Measurements from ENCODE around the gene ATXN1. TPM values are rescaled to one million over a fixed set of nuclear protein-coding genes. Genes with fewer than 3 reads are reported as not detected.

Gene ATXN1
- total and polyA plus RNA-seq, 2 of the 13 experiments (the other 11 are each of a cell fraction or from before 2014, with no cell fraction given), result 20.7 to 39.5 TPM

DNA sequence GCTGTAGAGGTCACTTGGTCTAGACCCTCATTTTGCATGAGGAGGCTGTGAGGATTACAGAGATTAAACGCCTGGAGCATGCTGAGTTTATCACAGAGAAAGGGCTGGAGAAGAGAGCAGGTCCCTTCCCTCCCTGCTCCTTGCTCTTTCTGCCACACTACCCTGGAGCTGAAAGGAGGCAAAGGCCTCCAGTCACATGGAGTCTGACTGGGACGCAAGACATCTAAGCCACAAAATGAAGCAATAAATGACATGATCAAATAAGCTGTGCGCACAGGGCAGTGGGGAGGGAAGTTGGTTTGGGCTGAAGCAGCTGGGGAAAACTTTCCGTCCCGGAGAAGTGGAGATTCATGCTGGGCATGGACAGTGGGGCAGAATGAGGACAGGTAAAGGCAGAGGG, 33.3 kb downstream of the ATXN1 start (continued):
- TF ChIP-seq BCL3 (CRISPR knock-in tag; IDR thresholded peaks at IDR 0.05) (no peak), MED1 (CRISPR knock-in tag; IDR thresholded peaks at IDR 0.05) (0 out of 2 replicates have a peak, but pooled peaks have one; percentile 26), CEBPB (IDR thresholded peaks at IDR 0.05; ENCODE audit: borderline replicate concordance, low read depth, low read length) (peak; percentile 84), ZNF639 (CRISPR knock-in tag; conservative IDR thresholded peaks at IDR 0.05) (no peak), ZNF576 (CRISPR knock-in tag; IDR thresholded peaks at IDR 0.05) (no peak), GTF3A (CRISPR knock-in tag; conservative IDR thresholded peaks at IDR 0.05) (no peak), PHF5A (CRISPR knock-in tag; IDR thresholded peaks at IDR 0.05; ENCODE audit: low read depth, unreplicated experiment) (no peak), TFE3 (CRISPR knock-in tag; IDR thresholded peaks at IDR 0.05) (peak; percentile 66), ATF4 (CRISPR knock-in tag; IDR thresholded peaks at IDR 0.05) (peak in 1 of 2 experiments; percentile 23; a peak in 1 of 4 replicates), MXD4 (CRISPR knock-in tag; IDR thresholded peaks at IDR 0.05) (no peak), MYC (CRISPR knock-in tag; IDR thresholded peaks at IDR 0.05; ENCODE audit: borderline replicate concordance) (peak; percentile 48; the same call in 1 of the 2 replicates), ATF3 (CRISPR knock-in tag; IDR thresholded peaks at IDR 0.05) (0 out of 2 replicates have a peak, but pooled peaks have one; percentile 17), SMAD3 (CRISPR knock-in tag; IDR thresholded peaks at IDR 0.05) (no peak; the same call in 1 of the 2 replicates), ZNF44 (CRISPR knock-in tag; IDR thresholded peaks at IDR 0.05) (no peak), KDM3A (CRISPR knock-in tag; IDR thresholded peaks at IDR 0.05; ENCODE audit: low read depth) (no peak), ZMYM4 (CRISPR knock-in tag; IDR thresholded peaks at IDR 0.05) (peak; percentile 42; the same call in 1 of the 2 replicates), ZNF12 (CRISPR knock-in tag; IDR thresholded peaks at IDR 0.05) (peak; percentile 70; the same call in 1 of the 2 replicates), ZBTB34 (CRISPR knock-in tag; IDR thresholded peaks at IDR 0.05) (no peak)
- TF ChIP-seq, protein P1, sequence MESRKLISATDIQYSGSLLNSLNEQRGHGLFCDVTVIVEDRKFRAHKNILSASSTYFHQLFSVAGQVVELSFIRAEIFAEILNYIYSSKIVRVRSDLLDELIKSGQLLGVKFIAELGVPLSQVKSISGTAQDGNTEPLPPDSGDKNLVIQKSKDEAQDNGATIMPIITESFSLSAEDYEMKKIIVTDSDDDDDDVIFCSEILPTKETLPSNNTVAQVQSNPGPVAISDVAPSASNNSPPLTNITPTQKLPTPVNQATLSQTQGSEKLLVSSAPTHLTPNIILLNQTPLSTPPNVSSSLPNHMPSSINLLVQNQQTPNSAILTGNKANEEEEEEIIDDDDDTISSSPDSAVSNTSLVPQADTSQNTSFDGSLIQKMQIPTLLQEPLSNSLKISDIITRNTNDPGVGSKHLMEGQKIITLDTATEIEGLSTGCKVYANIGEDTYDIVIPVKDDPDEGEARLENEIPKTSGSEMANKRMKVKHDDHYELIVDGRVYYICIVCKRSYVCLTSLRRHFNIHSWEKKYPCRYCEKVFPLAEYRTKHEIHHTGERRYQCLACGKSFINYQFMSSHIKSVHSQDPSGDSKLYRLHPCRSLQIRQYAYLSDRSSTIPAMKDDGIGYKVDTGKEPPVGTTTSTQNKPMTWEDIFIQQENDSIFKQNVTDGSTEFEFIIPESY (CRISPR knock-in tag; IDR thresholded peaks at IDR 0.05), result 0 out of 2 replicates have a peak, but pooled peaks have one; percentile 34
- TF ChIP-seq, protein P2, sequence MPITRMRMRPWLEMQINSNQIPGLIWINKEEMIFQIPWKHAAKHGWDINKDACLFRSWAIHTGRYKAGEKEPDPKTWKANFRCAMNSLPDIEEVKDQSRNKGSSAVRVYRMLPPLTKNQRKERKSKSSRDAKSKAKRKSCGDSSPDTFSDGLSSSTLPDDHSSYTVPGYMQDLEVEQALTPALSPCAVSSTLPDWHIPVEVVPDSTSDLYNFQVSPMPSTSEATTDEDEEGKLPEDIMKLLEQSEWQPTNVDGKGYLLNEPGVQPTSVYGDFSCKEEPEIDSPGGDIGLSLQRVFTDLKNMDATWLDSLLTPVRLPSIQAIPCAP (CRISPR knock-in tag; IDR thresholded peaks at IDR 0.05; ENCODE audit: low read depth), result no peak
